Measurements from ENCODE around the gene CDC25A. TPM values are rescaled to one million over a fixed set of nuclear protein-coding genes. Genes with fewer than 3 reads are reported as not detected.
A peak's percentile ranks its signal among the peaks of the same experiment; 100 is the strongest.

Gene CDC25A
- total and polyA plus RNA-seq, 2 of the 13 experiments (the other 11 are each of a cell fraction or from before 2014, with no cell fraction given), result 7.9 to 45.4 TPM

- TF ChIP-seq SIX4 (CRISPR knock-in tag; IDR thresholded peaks at IDR 0.05) (0 out of 2 replicates have a peak, but pooled peaks have one; percentile 13), POGZ (CRISPR knock-in tag; IDR thresholded peaks at IDR 0.05) (no peak; the same call in 1 of the 2 replicates), ZNF644 (CRISPR knock-in tag; IDR thresholded peaks at IDR 0.05; ENCODE audit: low read depth) (no peak), DMAP1 (CRISPR knock-in tag; IDR thresholded peaks at IDR 0.05) (peak; percentile 68), ARID5B (CRISPR knock-in tag; IDR thresholded peaks at IDR 0.05) (peak; percentile 43; the same call in 1 of the 2 replicates), ZNF780A (CRISPR knock-in tag; IDR thresholded peaks at IDR 0.05) (no peak), CEBPG (CRISPR knock-in tag; IDR thresholded peaks at IDR 0.05) (no peak), ZNF33B (CRISPR knock-in tag; IDR thresholded peaks at IDR 0.05) (no peak), THAP11 (CRISPR knock-in tag; IDR thresholded peaks at IDR 0.05) (peak; percentile 99), KLF12 (CRISPR knock-in tag; IDR thresholded peaks at IDR 0.05; ENCODE audit: borderline replicate concordance) (no peak), JUND (CRISPR knock-in tag; IDR thresholded peaks at IDR 0.05) (0 out of 2 replicates have a peak, but pooled peaks have one; percentile 38), HBP1 (CRISPR knock-in tag; IDR thresholded peaks at IDR 0.05; ENCODE audit: low read depth) (peak; percentile 100), ZBTB7B (CRISPR knock-in tag; IDR thresholded peaks at IDR 0.05) (peak; percentile 62; the same call in 1 of the 2 replicates), STAG1 (CRISPR knock-in tag; IDR thresholded peaks at IDR 0.05) (no peak), ZNF550 (CRISPR knock-in tag; IDR thresholded peaks at IDR 0.05; ENCODE audit: borderline replicate concordance) (no peak), ZNF10 (CRISPR knock-in tag; IDR thresholded peaks at IDR 0.05; ENCODE audit: borderline replicate concordance, low read depth) (no peak)
- TF ChIP-seq, protein P1, sequence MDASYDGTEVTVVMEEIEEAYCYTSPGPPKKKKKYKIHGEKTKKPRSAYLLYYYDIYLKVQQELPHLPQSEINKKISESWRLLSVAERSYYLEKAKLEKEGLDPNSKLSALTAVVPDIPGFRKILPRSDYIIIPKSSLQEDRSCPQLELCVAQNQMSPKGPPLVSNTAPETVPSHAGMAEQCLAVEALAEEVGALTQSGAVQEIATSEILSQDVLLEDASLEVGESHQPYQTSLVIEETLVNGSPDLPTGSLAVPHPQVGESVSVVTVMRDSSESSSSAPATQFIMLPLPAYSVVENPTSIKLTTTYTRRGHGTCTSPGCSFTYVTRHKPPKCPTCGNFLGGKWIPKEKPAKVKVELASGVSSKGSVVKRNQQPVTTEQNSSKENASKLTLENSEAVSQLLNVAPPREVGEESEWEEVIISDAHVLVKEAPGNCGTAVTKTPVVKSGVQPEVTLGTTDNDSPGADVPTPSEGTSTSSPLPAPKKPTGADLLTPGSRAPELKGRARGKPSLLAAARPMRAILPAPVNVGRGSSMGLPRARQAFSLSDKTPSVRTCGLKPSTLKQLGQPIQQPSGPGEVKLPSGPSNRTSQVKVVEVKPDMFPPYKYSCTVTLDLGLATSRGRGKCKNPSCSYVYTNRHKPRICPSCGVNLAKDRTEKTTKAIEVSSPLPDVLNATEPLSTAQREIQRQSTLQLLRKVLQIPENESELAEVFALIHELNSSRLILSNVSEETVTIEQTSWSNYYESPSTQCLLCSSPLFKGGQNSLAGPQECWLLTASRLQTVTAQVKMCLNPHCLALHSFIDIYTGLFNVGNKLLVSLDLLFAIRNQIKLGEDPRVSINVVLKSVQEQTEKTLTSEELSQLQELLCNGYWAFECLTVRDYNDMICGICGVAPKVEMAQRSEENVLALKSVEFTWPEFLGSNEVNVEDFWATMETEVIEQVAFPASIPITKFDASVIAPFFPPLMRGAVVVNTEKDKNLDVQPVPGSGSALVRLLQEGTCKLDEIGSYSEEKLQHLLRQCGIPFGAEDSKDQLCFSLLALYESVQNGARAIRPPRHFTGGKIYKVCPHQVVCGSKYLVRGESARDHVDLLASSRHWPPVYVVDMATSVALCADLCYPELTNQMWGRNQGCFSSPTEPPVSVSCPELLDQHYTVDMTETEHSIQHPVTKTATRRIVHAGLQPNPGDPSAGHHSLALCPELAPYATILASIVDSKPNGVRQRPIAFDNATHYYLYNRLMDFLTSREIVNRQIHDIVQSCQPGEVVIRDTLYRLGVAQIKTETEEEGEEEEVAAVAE (CRISPR knock-in tag; IDR thresholded peaks at IDR 0.05; ENCODE audit: borderline replicate concordance), result peak; percentile 76
- TF ChIP-seq, protein P2, sequence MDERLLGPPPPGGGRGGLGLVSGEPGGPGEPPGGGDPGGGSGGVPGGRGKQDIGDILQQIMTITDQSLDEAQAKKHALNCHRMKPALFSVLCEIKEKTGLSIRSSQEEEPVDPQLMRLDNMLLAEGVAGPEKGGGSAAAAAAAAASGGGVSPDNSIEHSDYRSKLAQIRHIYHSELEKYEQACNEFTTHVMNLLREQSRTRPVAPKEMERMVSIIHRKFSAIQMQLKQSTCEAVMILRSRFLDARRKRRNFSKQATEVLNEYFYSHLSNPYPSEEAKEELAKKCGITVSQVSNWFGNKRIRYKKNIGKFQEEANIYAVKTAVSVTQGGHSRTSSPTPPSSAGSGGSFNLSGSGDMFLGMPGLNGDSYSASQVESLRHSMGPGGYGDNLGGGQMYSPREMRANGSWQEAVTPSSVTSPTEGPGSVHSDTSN (CRISPR knock-in tag; IDR thresholded peaks at IDR 0.05), result peak; percentile 85
These were observed at the start of gene CDC25A (continued) for GRCh38 chr3:48188266-48189201.
